HepG2 (cell line): ENCODE results near the gene SLC24A5. TPM values are rescaled to one million over a fixed set of nuclear protein-coding genes. Genes with fewer than 3 reads are reported as not detected.
A peak's percentile ranks its signal among the peaks of the same experiment; 100 is the strongest.

ENCODE experiments used
- CENPT ChIP-seq: sonication (generic); formaldehyde crosslinking; IDR thresholded peaks from 2 replicates; pipeline ENCODE4 v1.8.0; 2022; ENCODE audit warnings: low read depth, mild to moderate bottlenecking, moderate library complexity, missing genetic modification reagents
- ELF4 ChIP-seq: sonication (generic); formaldehyde crosslinking; IDR thresholded peaks from 2 replicates; pipeline ENCODE4 v1.5.0; 2020; ENCODE audit warnings: missing genetic modification reagents, mild to moderate bottlenecking, moderate library complexity, borderline replicate concordance
- KDM4B ChIP-seq: sonication (generic); formaldehyde crosslinking; IDR thresholded peaks from 2 replicates; pipeline ENCODE4 v1.4.0; 2020; ENCODE audit warnings: missing genetic modification reagents
- KLF12 ChIP-seq: sonication (generic); formaldehyde crosslinking; IDR thresholded peaks from 2 replicates; pipeline ENCODE4 v1.4.0; 2020; ENCODE audit warnings: missing genetic modification reagents, borderline replicate concordance
- MAFG ChIP-seq: sonication (generic); formaldehyde crosslinking; IDR thresholded peaks from 2 replicates; pipeline ENCODE4 v1.5.1; 2020; ENCODE audit warnings: mild to moderate bottlenecking, missing genetic modification reagents
- MEF2D ChIP-seq: sonication (generic); formaldehyde crosslinking; IDR thresholded peaks from 2 replicates; pipeline ENCODE4 v1.5.1; 2020; ENCODE audit warnings: mild to moderate bottlenecking, missing genetic modification reagents
- TRIM24 ChIP-seq: sonication (generic); formaldehyde crosslinking; IDR thresholded peaks from 2 replicates; pipeline ENCODE4 v1.8.0; 2022; ENCODE audit warnings: mild to moderate bottlenecking, missing genetic modification reagents
- ZKSCAN5 ChIP-seq: sonication (generic); formaldehyde crosslinking; IDR thresholded peaks from 2 replicates; pipeline ENCODE4 v1.5.1; 2020; ENCODE audit warnings: mild to moderate bottlenecking, missing genetic modification reagents
- ZNF263 ChIP-seq: sonication (generic); formaldehyde crosslinking; IDR thresholded peaks from 2 replicates; pipeline ENCODE4 v1.4.0; 2020; ENCODE audit warnings: missing genetic modification reagents
- ZNF274 ChIP-seq: sonication (generic); formaldehyde crosslinking; IDR thresholded peaks from 2 replicates; pipeline ENCODE4 v1.5.1; 2020; ENCODE audit warnings: mild to moderate bottlenecking, missing genetic modification reagents
- ZNF431 ChIP-seq: sonication (generic); formaldehyde crosslinking; IDR thresholded peaks from 2 replicates; pipeline ENCODE4 v1.9.0; 2022; ENCODE audit warnings: missing genetic modification reagents, low read depth, mild to moderate bottlenecking, borderline replicate concordance
- ZNF564 ChIP-seq: sonication (generic); formaldehyde crosslinking; IDR thresholded peaks from 2 replicates; pipeline ENCODE4 v1.8.1; 2023; ENCODE audit warnings: mild to moderate bottlenecking, missing genetic modification reagents
- ZNF879 ChIP-seq: sonication (generic); formaldehyde crosslinking; IDR thresholded peaks from 2 replicates; pipeline ENCODE4 v1.8.1; 2023; ENCODE audit warnings: missing genetic modification reagents
- polyA plus RNA-seq, 8 experiments: library from polyadenylated mRNA; depleted of rRNA in 3 of 8; stranded (reverse) in 7 of 8; unstranded in 1 of 8; fragments of >200 nt; fragmentation: Illumina TruSeq in 4 of 8; extraction: Trizol in 4 of 8; gene quantifications; 2 replicates each; pipeline versions ENCODE4 v1.2.1 to v1.2.3, GENCODE V29; 2011 to 2016; ENCODE audit warnings: low read depth in 4 of 8, missing spikeins in 1 of 8, mixed read lengths in 1 of 8; ENCODE audit not compliant: insufficient read depth in 1 of 8
- total RNA-seq, 5 experiments: library from RNA; depleted of rRNA; stranded (reverse); fragments of >200 nt; fragmentation: Illumina TruSeq; extraction: Trizol; gene quantifications; 2 replicates each; pipeline ENCODE4 v1.2.3, GENCODE V29; 2016; ENCODE audit warnings: low read depth in 1 of 5
- TF ChIP-seq, protein P1 (sequence below): sonication (generic); formaldehyde crosslinking; IDR thresholded peaks from 2 replicates; pipeline ENCODE4 v1.5.0; 2020; ENCODE audit warnings: mild to moderate bottlenecking, missing genetic modification reagents, borderline replicate concordance
- TF ChIP-seq, protein P2 (sequence below): sonication (generic); formaldehyde crosslinking; IDR thresholded peaks from 2 replicates; pipeline ENCODE4 v1.8.1; 2023; ENCODE audit warnings: mild to moderate bottlenecking, missing genetic modification reagents, borderline replicate concordance
- TF ChIP-seq, protein P3 (sequence below): sonication (generic); formaldehyde crosslinking; IDR thresholded peaks from 2 replicates; pipeline ENCODE4 v1.8.0; 2022; ENCODE audit warnings: low read depth, missing genetic modification reagents
- TF ChIP-seq, protein P4 (sequence below): sonication (generic); formaldehyde crosslinking; IDR thresholded peaks from 2 replicates; pipeline ENCODE4 v1.4.0; 2020; ENCODE audit warnings: missing genetic modification reagents, borderline replicate concordance
- TF ChIP-seq, protein P5 (sequence below): sonication (generic); formaldehyde crosslinking; IDR thresholded peaks from 2 replicates; pipeline ENCODE4 v1.8.1; 2023; ENCODE audit warnings: mild to moderate bottlenecking, missing genetic modification reagents

The SLC24A5 gene
- total and polyA plus RNA-seq, 2 of the 13 experiments (the other 11 are each of a cell fraction or from before 2014, with no cell fraction given), result not detected

DNA sequence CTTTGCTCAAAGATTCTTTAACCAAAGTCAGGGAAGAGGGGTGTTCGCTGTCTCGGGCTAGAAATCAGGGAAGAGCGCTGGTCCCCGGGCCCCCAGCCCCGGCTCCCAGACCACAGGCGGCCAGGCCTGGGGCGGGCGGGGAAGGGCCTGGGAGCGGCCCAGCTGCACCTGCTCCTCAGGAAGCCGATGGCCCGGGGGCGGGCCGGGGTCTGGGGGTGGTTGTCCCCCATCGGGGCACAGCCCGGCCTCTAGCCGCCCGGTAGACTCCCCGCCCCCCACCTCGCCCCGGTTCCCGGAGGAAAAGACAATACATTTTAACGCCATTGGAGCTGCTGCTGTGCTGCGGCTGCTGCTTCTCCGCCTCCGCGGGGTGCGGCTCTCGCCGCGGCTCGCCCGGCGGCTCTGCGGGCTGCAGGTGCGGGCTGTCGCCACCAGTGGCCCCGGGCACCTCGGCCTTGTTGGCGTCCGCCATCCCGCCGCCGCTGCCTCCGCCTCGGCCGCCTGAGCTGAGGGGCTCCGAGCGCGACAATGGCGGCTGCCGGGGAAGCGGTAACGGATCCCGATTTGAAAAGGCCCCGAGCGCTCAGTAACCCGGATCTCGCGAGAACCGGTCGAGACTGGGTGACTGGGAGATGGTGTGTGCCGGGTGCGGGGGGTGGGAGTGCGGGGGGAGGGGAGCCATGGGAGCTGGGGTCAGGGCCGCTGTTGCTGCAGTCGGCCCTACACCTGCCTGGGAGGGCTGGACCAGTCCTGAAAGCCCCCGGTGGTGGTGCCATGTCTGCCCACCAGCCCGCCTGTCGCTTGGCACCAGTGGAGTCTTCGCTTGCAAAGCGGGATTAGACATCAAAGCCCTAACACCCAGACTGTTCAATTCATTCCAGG, 57.2 kb downstream of the SLC24A5 start, which contains the start of gene MYEF2 (continued):
- TF ChIP-seq KLF12 (CRISPR knock-in tag), result no peak
- TF ChIP-seq MEF2D (CRISPR knock-in tag), result no peak
- TF ChIP-seq, protein P1, sequence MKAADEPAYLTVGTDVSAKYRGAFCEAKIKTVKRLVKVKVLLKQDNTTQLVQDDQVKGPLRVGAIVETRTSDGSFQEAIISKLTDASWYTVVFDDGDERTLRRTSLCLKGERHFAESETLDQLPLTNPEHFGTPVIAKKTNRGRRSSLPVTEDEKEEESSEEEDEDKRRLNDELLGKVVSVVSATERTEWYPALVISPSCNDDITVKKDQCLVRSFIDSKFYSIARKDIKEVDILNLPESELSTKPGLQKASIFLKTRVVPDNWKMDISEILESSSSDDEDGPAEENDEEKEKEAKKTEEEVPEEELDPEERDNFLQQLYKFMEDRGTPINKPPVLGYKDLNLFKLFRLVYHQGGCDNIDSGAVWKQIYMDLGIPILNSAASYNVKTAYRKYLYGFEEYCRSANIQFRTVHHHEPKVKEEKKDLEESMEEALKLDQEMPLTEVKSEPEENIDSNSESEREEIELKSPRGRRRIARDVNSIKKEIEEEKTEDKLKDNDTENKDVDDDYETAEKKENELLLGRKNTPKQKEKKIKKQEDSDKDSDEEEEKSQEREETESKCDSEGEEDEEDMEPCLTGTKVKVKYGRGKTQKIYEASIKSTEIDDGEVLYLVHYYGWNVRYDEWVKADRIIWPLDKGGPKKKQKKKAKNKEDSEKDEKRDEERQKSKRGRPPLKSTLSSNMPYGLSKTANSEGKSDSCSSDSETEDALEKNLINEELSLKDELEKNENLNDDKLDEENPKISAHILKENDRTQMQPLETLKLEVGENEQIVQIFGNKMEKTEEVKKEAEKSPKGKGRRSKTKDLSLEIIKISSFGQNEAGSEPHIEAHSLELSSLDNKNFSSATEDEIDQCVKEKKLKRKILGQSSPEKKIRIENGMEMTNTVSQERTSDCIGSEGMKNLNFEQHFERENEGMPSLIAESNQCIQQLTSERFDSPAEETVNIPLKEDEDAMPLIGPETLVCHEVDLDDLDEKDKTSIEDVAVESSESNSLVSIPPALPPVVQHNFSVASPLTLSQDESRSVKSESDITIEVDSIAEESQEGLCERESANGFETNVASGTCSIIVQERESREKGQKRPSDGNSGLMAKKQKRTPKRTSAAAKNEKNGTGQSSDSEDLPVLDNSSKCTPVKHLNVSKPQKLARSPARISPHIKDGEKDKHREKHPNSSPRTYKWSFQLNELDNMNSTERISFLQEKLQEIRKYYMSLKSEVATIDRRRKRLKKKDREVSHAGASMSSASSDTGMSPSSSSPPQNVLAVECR (CRISPR knock-in tag), result peak; percentile 23; the same call in 1 of the 2 replicates
- no peak for TF ChIP-seq ELF4
- TF ChIP-seq, protein P2, sequence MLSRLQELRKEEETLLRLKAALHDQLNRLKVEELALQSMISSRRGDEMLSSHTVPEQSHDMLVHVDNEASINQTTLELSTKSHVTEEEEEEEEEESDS (CRISPR knock-in tag), result peak; percentile 79; the same call in 1 of the 2 replicates
- TF ChIP-seq ZNF263 (CRISPR knock-in tag), result no peak
- TF ChIP-seq, protein P3, sequence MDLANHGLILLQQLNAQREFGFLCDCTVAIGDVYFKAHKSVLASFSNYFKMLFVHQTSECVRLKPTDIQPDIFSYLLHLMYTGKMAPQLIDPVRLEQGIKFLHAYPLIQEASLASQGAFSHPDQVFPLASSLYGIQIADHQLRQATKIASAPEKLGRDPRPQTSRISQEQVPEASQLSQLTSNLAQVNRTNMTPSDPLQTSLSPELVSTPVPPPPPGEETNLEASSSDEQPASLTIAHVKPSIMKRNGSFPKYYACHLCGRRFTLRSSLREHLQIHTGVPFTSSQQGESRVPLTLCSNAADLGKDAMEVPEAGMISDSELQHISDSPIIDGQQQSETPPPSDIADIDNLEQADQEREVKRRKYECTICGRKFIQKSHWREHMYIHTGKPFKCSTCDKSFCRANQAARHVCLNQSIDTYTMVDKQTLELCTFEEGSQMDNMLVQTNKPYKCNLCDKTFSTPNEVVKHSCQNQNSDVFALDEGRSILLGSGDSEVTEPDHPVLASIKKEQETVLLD (CRISPR knock-in tag), result peak; percentile 38; the same call in 1 of the 2 replicates
- TF ChIP-seq ZKSCAN5 (CRISPR knock-in tag), result no peak
- TF ChIP-seq KDM4B (CRISPR knock-in tag), result no peak
- no peak for TF ChIP-seq ZNF431
- no peak for TF ChIP-seq ZNF274 (CRISPR knock-in tag)
- TF ChIP-seq, protein P4, sequence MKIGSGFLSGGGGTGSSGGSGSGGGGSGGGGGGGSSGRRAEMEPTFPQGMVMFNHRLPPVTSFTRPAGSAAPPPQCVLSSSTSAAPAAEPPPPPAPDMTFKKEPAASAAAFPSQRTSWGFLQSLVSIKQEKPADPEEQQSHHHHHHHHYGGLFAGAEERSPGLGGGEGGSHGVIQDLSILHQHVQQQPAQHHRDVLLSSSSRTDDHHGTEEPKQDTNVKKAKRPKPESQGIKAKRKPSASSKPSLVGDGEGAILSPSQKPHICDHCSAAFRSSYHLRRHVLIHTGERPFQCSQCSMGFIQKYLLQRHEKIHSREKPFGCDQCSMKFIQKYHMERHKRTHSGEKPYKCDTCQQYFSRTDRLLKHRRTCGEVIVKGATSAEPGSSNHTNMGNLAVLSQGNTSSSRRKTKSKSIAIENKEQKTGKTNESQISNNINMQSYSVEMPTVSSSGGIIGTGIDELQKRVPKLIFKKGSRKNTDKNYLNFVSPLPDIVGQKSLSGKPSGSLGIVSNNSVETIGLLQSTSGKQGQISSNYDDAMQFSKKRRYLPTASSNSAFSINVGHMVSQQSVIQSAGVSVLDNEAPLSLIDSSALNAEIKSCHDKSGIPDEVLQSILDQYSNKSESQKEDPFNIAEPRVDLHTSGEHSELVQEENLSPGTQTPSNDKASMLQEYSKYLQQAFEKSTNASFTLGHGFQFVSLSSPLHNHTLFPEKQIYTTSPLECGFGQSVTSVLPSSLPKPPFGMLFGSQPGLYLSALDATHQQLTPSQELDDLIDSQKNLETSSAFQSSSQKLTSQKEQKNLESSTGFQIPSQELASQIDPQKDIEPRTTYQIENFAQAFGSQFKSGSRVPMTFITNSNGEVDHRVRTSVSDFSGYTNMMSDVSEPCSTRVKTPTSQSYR, result peak; percentile 30; the same call in 1 of the 2 replicates
- TF ChIP-seq CENPT (CRISPR knock-in tag), result no peak
- no peak for TF ChIP-seq TRIM24
- no peak for TF ChIP-seq MAFG (CRISPR knock-in tag)
- TF ChIP-seq ZNF564, result 0 out of 2 replicates have a peak, but pooled peaks have one; percentile 25
- TF ChIP-seq ZNF879 (CRISPR knock-in tag), result no peak
- TF ChIP-seq, protein P5, sequence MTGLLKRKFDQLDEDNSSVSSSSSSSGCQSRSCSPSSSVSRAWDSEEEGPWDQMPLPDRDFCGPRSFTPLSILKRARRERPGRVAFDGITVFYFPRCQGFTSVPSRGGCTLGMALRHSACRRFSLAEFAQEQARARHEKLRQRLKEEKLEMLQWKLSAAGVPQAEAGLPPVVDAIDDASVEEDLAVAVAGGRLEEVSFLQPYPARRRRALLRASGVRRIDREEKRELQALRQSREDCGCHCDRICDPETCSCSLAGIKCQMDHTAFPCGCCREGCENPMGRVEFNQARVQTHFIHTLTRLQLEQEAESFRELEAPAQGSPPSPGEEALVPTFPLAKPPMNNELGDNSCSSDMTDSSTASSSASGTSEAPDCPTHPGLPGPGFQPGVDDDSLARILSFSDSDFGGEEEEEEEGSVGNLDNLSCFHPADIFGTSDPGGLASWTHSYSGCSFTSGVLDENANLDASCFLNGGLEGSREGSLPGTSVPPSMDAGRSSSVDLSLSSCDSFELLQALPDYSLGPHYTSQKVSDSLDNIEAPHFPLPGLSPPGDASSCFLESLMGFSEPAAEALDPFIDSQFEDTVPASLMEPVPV (CRISPR knock-in tag), result 0 out of 2 replicates have a peak, but pooled peaks have one; percentile 32
